GM13977 (cell line): ENCODE results near the gene SMC4.
"Not testable (repeated sequence)": the region's sequence is repeated elsewhere in the genome, so short reads cannot be mapped to it uniquely, and the experiment has no call there.

ENCODE experiments used
- DNase-seq: peaks from one replicate; pipeline ENCODE4 v3.0.0; 2012; ENCODE audit warnings: low spot score
- CTCF ChIP-seq: IDR thresholded peaks from 2 replicates; pipeline ENCODE4 v1.5.1; 2012; ENCODE audit warnings: mild to moderate bottlenecking, control low read depth; ENCODE audit not compliant: insufficient read depth; ENCODE audit errors: extremely low read depth, missing control alignments
- in situ Hi-C: fragments of 300-500 bp; cut with MboI; formaldehyde crosslinking; loops from one replicate; pipeline ENCODE4 v1.12.0; 2022; ENCODE audit warnings: low sequenced_read_pairs, low pct_unique_long_range_greater_than_20kb, mixed read lengths, inconsistent platforms; ENCODE audit not compliant: unreplicated experiment

Gene SMC4

GRCh38 chr3:160448845-160449635 lies 49.6 kb downstream of the SMC4 start:
- in situ Hi-C loops = no loop called here
- no peak for TF ChIP-seq CTCF
- DNase-seq = peak; percentile 75

GRCh38 chr3:160449636-160450598 lies 50.5 kb downstream of the SMC4 start, which contains the start of gene TRIM59:
TSS of gene TRIM59 (minus strand) at chr3:160449786. CDS start at chr3:160439183, 10,603 bp downstream.
- DNase-seq = peak; percentile 99
- in situ Hi-C loops = no loop called here
- no peak for TF ChIP-seq CTCF

GRCh38 chr3:160450846-160451245 lies 51.4 kb downstream of the SMC4 start:
- no peak for TF ChIP-seq CTCF
- no peak for DNase-seq
- in situ Hi-C loops = no loop called here

GRCh38 chr3:160451602-160452001 lies 52.2 kb downstream of the SMC4 start:
- no peak for TF ChIP-seq CTCF
- in situ Hi-C loops = no loop called here
- no peak for DNase-seq

- in situ Hi-C loops, DNase-seq: not testable (repeated sequence)
Observed at GRCh38 chr3:160452251-160452650, 52.8 kb downstream of the SMC4 start.

- in situ Hi-C loops = no loop called here
- TF ChIP-seq CTCF = no peak
- DNase-seq = no peak
Observed at GRCh38 chr3:160454995-160455394, 55.5 kb downstream of the SMC4 start.

GRCh38 chr3:160455846-160456245 lies 56.4 kb downstream of the SMC4 start:
- in situ Hi-C loops = no loop called here
- TF ChIP-seq CTCF = no peak
- DNase-seq = no peak
